ENCODE results near the gene MED27.

GRCh38 chr9:131847665-131848354 is 231.9 kb downstream of the MED27 start:
- TF ChIP-seq CTCF (IDR thresholded peaks at IDR 0.05; ENCODE audit: poor library complexity) (no peak), EZH2phosphoT487 (IDR thresholded peaks at IDR 0.05; ENCODE audit: low read depth, severe bottlenecking, unreplicated experiment) (no peak), EZH2 (IDR thresholded peaks at IDR 0.05; ENCODE audit: borderline replicate concordance) (no peak)

All from hepatocyte (in vitro differentiated cells).